ENCODE data around the gene BEND5.

The BEND5 gene, protein sequence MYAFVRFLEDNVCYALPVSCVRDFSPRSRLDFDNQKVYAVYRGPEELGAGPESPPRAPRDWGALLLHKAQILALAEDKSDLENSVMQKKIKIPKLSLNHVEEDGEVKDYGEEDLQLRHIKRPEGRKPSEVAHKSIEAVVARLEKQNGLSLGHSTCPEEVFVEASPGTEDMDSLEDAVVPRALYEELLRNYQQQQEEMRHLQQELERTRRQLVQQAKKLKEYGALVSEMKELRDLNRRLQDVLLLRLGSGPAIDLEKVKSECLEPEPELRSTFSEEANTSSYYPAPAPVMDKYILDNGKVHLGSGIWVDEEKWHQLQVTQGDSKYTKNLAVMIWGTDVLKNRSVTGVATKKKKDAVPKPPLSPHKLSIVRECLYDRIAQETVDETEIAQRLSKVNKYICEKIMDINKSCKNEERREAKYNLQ

DNA sequence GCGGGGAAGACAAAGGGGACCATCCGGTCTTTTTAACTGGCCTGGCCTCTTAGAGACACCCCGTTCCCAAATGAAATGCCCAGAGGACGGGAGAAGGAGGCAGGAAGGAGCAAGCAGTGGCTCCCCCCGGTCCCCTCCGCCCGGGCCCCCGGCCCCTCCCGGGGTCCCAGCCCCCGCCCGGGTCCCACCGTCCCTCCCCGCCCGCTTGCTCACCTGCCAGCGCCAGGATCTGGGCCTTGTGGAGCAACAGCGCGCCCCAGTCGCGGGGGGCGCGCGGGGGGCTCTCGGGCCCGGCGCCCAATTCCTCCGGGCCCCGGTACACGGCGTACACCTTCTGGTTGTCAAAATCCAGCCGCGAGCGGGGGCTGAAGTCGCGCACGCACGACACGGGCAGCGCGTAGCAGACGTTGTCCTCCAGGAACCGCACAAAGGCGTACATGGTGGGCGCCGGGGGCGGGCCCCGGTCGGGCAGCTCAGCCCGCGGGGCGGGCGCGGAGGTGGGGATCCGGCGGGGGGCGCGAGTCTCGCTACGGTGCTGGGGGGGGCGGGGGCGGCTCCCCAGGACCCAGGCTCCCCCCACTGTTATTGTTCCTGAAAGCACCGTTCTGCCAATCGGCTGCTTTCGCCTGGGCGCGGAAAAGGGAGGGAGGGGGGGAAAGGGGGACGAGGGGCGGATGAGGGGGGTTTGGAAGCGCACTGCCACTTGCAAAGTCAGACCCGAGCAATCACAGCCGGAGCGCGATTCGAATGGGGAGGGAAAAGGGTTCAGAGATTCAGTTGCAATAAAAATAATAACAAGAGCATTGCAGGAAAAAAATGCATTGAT is at the start of gene BEND5:
TSS of gene BEND5 (minus strand) at position 499 of the 826 bp plus-strand sequence. CDS start at position 439, 60 bp downstream.
- no peak for DNase-seq (ENCODE audit: low read depth, low spot score)
- no peak within 1 kb of the TSS for H3K27ac ChIP-seq

GRCh38 chr1:48823168-48823567 is 46.5 kb upstream of the BEND5 start:
- no peak overlapping the region for H3K27ac ChIP-seq
- no peak for DNase-seq (ENCODE audit: low read depth, low spot score)

GRCh38 chr1:48820491-48820890 is 43.8 kb upstream of the BEND5 start:
- no peak overlapping the region for H3K27ac ChIP-seq
- DNase-seq (ENCODE audit: low read depth, low spot score) = no peak

DNA sequence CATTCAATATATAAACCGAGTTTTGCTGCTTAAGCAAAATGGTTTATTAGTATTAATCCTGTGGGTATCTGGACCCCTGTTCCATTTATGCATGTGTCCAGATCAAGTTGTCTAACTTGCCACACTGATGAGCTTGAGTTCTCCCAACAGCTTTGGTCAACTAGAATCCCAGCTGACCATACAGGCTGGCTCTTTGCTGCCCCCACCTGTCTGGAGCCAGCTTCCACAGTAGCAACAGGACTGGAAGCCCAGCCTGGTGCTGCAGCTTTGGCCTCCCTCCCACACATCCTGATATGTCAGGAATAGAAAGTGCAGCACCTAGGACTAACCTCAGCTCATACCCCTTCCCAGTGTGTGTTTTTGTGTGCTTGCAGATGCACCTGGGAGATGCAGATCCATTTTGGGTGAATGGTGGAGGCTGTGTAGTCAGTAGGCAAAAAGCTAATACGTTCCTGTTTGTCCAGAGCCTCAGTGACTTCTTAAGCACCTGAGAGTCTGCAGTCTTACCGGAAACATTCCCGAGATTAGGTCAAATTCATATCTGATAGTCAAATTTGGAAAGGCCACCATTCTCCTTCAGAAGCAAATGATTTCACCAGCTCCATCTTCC is 40.9 kb upstream of the BEND5 start:
- no peak for DNase-seq (ENCODE audit: low read depth, low spot score)

GRCh38 chr1:48810740-48811139 is 34.0 kb upstream of the BEND5 start:
- DNase-seq (ENCODE audit: low read depth, low spot score) = no peak
- H3K27ac ChIP-seq = no peak overlapping the region

More for the DNA sequence above, 40.9 kb upstream of the BEND5 start:
- no peak overlapping the region for H3K27ac ChIP-seq

DNA sequence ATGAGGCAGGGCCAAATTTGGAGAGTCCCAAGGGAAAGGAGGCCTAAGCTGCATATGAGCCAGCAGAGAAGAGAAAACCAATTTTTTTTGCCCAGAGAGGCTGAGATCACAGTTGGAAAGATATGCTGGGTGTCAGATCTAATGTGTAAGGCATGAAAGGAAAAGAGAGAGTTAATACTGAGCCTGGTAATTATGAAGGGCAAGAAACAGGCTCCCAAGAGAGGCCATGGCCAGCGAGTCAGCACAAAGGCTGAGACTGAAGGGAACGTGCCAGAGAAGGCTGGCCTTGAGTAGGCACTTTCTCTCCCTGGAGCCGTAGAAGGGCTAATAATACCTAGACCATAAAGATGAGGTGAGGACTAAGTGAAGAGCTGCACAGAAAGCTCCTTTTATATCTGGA is 31.8 kb upstream of the BEND5 start:
- no peak for DNase-seq (ENCODE audit: low read depth, low spot score)
- H3K27ac ChIP-seq = no peak overlapping the region

GRCh38 chr1:48807554-48808260 is 31.0 kb upstream of the BEND5 start:
- DNase-seq (ENCODE audit: low read depth, low spot score) = no peak
- no peak overlapping the region for H3K27ac ChIP-seq

DNA sequence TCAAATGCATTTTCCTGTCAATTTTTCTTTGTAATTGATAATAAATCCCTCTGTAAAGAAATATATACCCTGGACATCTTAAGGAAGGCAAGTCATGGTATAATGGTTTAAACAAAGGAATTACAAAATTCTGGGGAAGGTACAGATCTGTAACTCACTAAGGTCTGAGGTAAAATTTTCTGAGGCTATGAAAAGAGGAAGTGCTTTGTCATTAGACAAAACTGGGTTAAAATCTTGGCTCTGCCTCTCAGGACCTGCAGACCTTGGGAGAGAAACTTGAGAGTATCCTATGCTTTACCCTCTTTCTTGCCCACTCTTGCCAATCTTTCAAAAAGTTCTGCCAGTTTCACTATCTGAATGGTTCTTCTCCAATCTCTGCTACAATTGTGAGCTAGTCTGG is 26.8 kb upstream of the BEND5 start:
- DNase-seq (ENCODE audit: low read depth, low spot score) = no peak
- no peak overlapping the region for H3K27ac ChIP-seq

- H3K27ac ChIP-seq = no peak overlapping the region
- no peak for DNase-seq (ENCODE audit: low read depth, low spot score)
These were observed 18.1 kb upstream of the BEND5 start for GRCh38 chr1:48794816-48795215.

DNA sequence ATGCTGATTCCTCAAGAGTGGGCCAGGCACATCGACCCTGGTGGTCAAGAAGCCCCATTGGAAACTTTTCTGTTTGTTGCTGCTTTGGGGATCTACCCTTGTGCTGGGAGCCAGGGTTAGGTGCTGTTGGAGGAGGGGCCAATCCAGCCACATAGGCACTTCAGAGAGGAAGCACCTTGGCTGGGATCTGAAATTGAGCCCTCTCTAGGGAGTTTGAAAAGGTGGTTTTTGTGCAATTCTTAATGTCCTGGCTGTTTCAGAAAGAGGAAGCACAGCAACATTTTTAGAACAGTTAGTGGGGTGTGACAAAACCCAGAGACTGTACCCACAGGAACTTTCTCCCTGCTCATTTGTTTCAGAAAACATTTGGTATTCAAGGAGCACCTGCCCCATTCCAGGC is 17.2 kb upstream of the BEND5 start:
- no peak overlapping the region for H3K27ac ChIP-seq
- DNase-seq (ENCODE audit: low read depth, low spot score) = no peak

- H3K27ac ChIP-seq = no peak overlapping the region
- DNase-seq (ENCODE audit: low read depth, low spot score) = no peak
These were observed 16.3 kb upstream of the BEND5 start for GRCh38 chr1:48792961-48793360.

GRCh38 chr1:48790397-48790796 is 13.7 kb upstream of the BEND5 start:
- no peak overlapping the region for H3K27ac ChIP-seq
- no peak for DNase-seq (ENCODE audit: low read depth, low spot score)

DNA sequence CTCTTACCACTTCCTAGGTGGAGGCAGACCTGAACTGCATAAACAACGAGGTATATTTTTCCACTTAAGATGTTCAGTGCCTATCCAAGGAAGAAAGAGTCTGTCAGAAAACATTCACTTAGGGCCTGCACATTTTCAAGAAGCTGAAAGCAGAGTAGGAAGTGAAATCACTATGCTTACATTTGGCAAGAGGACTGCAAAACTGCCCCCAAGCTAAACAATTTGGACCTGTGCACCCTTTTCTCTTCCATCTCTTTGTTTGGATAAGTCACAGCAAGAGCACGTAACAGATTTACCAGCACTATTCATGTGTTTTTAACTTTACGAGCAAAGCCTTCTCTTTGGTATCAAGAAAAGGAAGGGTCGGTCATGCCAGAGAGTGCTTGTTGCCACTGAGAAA is 13.2 kb upstream of the BEND5 start:
- H3K27ac ChIP-seq = no peak overlapping the region
- DNase-seq (ENCODE audit: low read depth, low spot score) = no peak

- no peak for DNase-seq (ENCODE audit: low read depth, low spot score)
- no peak overlapping the region for H3K27ac ChIP-seq
These were observed 9.2 kb upstream of the BEND5 start for GRCh38 chr1:48785869-48786268.

DNA sequence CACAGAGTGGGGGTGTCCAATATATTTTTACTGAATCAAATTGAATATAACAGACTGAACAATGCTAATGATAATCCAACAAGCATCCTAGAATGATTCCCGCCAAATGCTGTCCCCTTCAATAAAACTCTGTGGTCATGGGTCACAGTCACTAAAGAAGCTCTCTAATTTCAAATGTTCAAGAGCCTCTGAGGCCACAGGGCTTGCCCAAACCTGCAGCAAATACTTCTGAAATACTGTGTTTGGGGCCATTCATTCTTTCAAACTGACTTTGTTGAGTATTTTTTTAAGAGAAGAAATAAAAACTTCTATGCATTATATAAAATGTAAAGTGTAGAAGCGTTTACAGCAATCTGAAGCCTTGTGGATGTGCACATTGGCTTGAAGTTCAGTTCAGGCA is 7.6 kb upstream of the BEND5 start:
- no peak for DNase-seq (ENCODE audit: low read depth, low spot score)
- H3K27ac ChIP-seq = no peak overlapping the region

DNA sequence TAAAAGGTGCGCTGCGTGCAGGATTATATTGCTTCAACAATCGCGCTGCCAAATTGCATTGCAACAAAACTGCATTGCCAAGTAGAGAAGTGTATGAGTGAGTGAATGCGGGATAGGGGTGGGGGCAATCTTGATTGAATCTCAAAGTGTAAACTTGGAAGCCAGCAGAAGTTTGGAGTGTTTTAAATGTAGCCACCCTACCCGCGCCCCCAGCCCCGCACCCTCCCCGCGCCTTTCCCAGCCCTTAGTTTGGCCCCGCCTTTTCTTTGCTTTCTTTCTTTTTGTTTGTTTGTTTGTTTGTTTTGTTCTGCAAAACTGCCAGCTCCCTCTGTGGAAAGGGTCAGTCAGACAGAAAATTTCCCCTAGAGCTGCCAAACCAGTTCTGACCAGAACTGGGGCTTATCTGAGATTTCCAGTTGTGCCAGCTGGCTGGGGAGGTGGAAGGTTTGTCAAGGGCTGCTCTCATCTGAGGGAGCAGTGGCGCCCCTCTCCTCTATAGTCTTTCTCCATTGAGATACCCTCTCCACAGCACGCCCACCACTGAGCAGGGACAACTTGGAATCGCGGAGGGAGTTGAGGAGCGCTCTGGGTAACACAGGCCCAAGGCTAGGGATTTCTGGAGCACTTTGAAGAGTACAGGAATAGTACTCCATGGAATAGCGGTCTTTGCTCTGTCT is 666 bp upstream of the BEND5 start:
- no peak overlapping the region for H3K27ac ChIP-seq
- no peak for DNase-seq (ENCODE audit: low read depth, low spot score)

- no peak for DNase-seq (ENCODE audit: low read depth, low spot score)
- H3K27ac ChIP-seq = no peak overlapping the region
These were observed 779 bp downstream of the BEND5 start for GRCh38 chr1:48775831-48776392.

- no peak for DNase-seq (ENCODE audit: low read depth, low spot score)
- no peak overlapping the region for H3K27ac ChIP-seq
These were observed 3.6 kb downstream of the BEND5 start for GRCh38 chr1:48773133-48773532.

DNA sequence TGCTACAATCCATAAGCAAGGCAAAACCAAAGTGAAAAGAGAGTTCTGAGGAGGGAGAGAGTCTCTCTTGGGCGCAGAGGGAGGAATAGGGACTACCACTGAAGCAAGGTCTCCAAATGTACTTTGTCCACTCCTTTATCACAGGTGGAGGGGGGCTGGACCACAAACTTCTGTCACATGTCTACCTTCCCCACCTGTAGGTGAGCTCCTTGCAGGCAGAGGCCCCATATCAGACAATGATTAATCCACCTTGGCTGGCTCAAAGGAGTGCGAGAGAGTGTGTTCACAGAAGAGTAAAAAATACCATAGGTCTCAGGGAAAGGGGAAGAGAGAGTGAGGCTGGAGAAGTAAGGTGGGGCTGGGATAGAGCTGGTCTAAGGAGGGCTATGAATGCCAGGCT is 4.5 kb downstream of the BEND5 start:
- H3K27ac ChIP-seq = no peak overlapping the region

GRCh38 chr1:48771561-48771960 is 5.1 kb downstream of the BEND5 start:
- H3K27ac ChIP-seq = no peak overlapping the region
- DNase-seq (ENCODE audit: low read depth, low spot score) = no peak

More for the DNA sequence above, 4.5 kb downstream of the BEND5 start:
- no peak for DNase-seq (ENCODE audit: low read depth, low spot score)
